GM08714 (cell line): ENCODE data around the gene EIF2B2.

Experiments used
- H3K4me3 ChIP-seq: fragments of 200-500 bp; sonication (Bioruptor generic); 2 replicates; pipeline ENCODE4 v1.5.1; 2014; ENCODE audit warnings: mild to moderate bottlenecking, low read length, inconsistent platforms
- ZNF274 ChIP-seq: IDR thresholded peaks from 2 replicates; pipeline ENCODE4 v1.6.1; 2012; ENCODE audit warnings: mild to moderate bottlenecking, low read depth, low read length

EIF2B2 gene

DNA sequence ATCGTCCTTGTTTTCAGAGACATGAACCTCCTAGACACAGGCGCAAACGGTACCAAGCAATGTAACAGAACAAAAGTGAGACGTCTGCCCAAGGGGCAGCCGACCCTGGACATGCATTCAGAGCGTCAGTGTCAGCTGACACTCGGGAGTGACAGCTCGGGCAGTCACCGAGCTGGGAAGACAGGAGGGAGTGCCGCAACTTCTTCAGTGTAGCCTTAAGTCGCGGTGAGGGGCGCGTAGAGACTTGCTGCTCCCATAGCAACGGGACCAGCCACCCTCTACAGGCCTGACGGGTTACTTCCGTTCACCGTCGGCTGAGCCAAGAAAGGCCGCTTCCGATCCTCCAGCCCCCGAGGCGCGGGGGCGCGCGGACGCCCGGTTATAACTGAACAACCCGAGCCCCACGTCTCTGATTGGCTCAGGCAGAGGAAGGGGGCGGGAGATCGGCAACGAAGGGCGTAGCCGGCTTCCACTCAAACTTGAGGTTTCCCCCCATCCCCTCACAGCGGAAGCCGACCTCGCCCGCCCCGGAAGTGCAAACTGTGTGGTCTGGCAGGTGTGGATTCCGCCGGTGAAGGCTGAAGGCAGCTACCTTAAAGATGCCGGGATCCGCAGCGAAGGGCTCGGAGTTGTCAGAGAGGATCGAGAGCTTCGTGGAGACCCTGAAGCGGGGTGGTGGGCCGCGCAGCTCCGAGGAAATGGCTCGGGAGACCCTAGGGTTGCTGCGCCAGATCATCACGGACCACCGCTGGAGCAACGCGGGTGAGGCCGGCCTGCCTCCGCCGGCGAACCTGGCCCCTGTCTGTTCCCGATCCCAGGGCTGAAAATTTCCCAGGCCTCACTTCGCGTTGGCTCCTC is at the start of gene EIF2B2:
EIF2B2 (plus strand) TSS at position 530 of the 858 bp plus-strand sequence; CDS start at position 600, 70 bp downstream.
- TF ChIP-seq ZNF274: no peak
- H3K4me3 ChIP-seq: peak within 1 kb of the TSS; percentile 78

DNA sequence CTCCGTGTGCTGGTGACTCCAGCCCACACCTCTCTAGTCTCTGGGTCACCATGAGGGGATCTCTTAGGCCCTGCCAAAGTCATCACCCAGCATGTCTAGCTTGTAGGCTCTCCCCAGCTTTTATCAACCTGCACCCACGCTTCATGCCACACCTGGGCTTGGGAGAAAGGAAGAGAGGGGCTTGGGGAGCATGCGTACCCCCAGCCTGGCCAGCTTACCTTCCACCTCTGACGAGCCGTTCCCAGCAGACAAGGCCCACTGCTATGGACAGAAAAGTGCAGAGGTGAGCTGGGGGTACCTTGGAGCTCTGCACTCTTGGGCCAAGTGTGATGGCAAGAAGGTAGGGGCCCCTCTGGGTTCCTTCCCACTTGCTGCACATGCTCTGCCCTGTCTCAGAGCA is 49.0 kb upstream of the EIF2B2 start:
- no peak for TF ChIP-seq ZNF274
- H3K4me3 ChIP-seq: no peak overlapping the region

DNA sequence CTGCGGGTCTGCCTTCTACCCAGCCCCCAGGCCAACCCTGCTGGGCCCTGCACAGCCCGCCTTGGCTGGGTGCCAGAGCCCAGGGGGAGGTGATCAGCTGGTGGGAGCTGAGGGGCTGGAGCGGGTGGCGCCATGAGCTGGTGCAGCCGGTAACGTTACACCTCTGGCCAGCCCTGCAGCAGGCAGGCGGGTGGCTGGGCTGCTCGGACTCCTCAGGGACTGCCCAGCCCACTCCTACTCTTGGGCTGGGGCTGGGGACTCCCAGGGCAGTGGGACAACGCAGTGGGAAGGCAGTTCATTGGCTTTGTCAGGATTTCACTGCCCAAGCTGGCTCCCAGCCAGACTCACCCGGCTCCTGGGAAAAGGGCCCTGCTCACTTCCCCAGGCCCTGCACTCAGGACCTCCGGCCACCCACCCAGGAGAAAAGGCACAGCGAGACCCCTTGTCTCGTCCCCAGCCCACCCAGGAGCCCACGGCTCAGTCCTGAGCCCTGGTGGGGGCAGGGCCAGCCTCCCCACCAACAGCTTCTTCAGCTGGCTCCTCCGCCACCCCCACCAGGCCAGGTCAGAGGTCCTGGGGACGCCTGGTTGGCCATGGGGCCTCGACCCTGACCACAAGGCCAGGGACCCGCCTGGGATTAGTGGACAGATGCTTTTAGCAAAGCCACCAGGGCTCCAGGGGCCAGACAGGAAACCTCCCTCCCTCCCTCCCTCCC is 48.3 kb upstream of the EIF2B2 start:
- TF ChIP-seq ZNF274: no peak
- H3K4me3 ChIP-seq: no peak overlapping the region

DNA sequence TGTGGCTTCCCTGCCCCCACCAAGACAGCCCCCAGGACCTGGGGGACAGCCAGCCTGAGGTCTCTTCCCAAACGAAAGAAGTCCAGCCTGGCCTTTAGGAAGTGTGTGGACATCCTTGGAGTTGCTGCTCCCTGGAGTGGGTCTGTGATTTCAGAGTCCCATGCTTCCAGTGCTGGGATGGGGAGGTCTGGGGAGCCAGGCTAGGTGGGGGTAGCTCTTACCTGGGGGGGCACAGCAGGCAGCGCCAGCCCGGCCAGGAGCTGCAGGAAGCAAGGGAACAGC is 47.8 kb upstream of the EIF2B2 start:
- TF ChIP-seq ZNF274: no peak
- H3K4me3 ChIP-seq: peak overlapping the region; percentile 36; the same call in 1 of the 2 replicates

DNA sequence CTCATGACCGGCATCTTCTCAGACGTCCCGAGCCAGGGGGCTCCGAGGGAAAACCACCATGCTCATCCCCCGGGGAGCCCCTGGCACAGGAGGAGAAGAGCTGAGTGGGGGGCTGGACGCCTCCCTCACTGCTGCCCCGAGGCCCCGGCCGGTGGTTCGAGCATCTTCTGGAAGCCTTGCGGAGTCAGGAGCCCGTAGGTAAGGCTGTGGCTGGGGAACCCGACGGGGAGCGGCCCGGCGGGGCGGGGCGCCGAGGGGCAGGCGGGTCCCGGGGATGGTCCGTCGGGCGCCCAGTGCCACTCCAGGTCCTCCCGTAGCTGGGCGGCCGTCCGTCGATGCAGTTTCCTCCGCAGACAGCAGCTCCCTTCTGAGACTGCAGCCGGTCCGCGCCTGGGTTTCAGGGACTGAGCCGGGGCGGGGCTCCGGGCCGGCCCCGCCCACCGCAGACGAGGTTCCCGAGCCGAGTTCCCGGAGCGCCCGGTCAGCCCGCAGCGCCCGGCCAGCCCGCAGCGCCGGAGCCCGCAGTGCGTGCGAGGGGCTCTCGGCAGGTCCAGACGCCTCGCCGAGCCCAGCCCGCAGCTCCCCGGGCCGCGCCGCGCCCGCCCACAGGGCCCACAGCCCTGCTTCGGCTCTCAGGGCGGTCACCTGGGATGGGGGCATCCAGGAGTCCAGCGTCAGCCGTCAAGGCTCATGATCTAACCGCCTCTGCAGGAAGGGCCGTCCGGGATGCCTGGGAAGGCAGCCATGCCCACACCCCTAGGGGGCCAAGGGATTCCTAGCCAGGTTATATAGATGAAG is 47.3 kb upstream of the EIF2B2 start, which contains the start of gene PGF:
PGF (minus strand) TSS at position 369 of the 798 bp plus-strand sequence; CDS start at position 14, 355 bp downstream.
- peak within 1 kb of the TSS; percentile 36; the same call in 1 of the 2 replicates for H3K4me3 ChIP-seq
- TF ChIP-seq ZNF274: no peak

DNA sequence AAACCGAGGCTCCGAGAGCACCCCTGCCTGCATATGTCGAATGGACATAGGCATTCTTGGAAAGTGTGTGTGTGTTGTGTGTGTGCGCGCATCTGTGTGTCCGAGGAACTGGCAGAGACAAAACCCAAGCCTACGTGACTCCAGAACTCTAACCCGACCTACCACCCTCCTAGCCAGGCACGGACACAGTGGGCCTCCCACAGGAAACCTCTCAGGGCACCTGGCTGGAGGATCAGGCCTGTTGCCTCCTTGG is 46.8 kb upstream of the EIF2B2 start:
- H3K4me3 ChIP-seq: no peak overlapping the region
- no peak for TF ChIP-seq ZNF274

DNA sequence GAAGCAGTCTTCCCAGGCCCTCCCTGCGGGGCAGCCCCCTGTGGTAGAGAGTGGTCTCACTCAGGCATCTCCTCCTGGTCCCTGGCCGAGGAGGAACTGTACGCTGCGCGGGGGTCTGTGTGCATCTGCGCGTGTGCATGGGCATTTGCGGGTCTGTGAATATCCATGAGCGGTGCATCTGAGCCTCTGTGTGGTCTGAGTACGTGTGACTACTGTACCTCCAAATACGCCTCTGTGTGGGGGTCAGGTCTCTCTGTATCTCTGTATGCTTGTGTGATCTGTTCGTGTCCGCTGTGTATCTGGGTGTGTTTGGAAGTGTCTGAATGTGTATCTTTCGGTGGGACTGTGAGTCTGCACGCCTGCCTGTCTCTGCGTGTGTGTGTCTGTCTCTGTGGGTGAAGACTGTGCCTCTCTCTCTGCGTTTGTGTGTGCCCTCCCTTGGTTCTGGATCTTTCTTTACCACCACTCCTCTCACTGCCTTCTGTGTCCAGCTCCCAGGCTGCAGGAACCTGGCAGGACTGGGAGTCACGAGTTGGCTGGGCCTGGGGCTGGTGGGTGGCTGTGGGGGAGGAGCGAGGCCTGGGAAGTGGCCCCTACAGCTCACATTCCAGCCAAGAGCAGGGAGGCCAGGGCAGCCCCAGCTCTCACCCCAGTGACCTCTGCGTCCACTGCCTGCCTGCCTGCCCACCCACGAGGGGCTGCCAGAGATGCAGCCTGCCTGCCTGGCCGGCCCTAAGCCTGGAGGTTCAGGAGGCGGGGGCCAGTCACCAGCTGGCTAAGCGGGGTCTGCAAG is 46.2 kb upstream of the EIF2B2 start:
- H3K4me3 ChIP-seq: no peak overlapping the region
- TF ChIP-seq ZNF274: no peak

DNA sequence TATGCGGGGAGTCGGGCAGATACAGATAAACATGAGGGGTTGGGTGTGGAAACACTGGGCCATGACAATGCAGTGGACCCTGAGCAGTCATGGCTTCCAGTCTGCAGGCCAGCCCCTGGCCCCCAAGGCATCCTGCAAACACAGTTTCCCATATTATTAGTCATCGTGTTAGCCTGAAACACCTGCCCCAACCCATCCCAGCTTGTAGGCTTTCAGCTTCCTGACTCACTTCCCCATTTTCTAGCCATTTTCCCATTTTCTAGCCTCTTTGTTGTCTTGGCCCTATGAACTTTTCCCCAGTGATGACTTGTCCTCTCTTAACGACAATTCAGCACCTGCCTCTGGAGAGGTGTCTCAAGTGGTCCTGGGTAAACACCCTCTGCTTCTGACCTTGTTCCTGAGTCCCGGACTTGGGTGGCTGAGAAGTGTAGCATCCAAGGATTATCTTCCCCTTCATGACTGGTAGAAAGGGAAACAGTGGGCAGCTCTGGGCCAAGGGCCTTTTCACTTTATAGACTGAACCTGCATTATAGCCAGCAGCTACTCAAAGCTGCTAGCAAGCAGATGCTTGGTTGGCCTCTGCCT is 43.0 kb upstream of the EIF2B2 start:
- H3K4me3 ChIP-seq: no peak overlapping the region

DNA sequence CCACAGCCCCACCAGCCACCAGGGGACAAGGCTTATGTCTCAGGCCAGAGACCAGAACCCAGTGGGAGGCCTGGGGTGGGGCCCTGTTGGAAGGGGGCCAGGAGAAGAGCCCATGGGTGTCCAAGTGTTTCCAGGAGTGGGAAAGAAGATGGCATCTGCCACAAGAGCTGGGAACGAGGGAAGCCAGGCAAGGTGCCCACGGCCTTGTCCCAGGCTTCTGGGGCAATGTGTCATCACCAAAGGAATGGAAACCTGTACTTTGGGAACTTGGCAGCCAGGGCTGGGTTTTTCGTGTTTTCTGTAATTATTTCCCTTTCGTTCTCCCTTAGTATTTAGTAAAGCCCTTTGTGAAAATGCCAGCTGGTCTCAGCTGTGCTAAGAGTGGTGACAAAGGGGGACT is 42.0 kb upstream of the EIF2B2 start:
- no peak for TF ChIP-seq ZNF274
- no peak overlapping the region for H3K4me3 ChIP-seq

More for the DNA sequence above, 43.0 kb upstream of the EIF2B2 start:
- no peak for TF ChIP-seq ZNF274

DNA sequence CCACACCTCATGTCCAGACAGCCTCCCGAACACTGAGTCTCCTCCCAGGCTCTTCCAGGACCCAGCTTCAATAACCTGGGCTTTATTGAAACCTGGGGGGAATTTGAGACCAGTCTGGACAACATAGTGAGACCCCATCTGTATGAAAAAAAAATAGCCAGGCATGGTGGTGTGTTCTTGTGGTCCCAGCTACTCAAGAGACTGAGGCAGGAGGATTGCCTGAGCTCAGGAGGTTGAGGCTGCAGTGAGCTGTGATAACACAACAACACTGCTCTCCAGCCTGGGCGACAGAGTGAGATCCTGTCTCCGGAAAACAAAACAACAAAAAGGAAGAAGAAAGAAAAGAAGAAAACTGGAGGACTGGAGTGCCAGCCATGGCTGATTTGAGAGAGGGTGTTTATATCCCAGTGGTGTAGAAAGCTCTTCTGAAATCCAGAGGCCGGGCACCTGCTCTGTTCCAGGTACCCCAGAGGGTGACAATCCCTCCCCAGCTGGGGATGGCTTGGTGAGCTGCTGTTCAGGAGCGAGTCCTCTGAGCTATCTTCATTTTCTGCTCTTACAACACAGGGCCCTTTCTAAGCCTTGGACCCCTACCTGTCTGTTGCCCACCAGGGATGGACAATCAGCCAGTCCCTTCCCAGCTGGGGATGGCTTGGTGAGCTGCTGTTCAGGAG is 41.3 kb upstream of the EIF2B2 start:
- H3K4me3 ChIP-seq: no peak overlapping the region
- TF ChIP-seq ZNF274: no peak

DNA sequence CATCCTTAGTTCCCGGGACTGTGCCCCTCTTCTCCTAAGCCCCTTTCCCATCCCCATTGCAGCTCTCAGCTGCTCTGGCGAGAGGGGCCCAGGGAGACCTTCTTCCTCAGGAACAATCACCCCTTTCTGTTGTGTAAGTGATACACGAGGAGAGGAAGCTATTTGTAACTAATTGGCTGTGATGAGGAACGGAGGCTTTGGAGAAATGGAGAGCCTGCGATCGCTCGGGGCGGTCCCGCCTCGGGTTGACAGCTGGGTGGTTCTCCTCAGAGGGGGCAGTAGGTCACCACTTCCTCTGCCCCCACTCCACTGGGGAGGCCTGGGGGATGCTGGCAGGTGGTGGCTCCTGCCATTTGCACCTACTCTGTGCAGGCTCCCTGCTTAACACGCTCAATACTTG is 40.7 kb upstream of the EIF2B2 start:
- no peak for TF ChIP-seq ZNF274
- H3K4me3 ChIP-seq: no peak overlapping the region

DNA sequence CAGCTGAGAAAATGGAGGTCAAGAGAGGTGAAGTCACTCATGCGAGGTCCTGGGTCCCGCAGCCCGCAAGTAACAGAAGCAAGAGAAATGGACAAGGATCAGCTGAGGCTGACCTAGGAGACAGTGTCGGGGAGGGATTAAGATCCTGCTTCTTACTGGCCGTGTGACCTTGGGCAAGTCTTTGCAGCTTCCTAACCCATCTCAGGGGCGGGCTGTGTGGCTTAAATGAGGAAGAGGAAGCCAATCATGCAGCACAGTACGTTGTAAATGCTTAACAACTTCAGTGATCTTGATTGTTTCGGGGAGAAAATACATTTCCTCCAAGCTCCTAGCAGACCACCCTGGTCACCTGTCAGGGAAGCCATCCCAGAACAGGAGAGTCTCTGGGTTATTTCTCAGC is 40.2 kb upstream of the EIF2B2 start:
- no peak overlapping the region for H3K4me3 ChIP-seq
- no peak for TF ChIP-seq ZNF274

DNA sequence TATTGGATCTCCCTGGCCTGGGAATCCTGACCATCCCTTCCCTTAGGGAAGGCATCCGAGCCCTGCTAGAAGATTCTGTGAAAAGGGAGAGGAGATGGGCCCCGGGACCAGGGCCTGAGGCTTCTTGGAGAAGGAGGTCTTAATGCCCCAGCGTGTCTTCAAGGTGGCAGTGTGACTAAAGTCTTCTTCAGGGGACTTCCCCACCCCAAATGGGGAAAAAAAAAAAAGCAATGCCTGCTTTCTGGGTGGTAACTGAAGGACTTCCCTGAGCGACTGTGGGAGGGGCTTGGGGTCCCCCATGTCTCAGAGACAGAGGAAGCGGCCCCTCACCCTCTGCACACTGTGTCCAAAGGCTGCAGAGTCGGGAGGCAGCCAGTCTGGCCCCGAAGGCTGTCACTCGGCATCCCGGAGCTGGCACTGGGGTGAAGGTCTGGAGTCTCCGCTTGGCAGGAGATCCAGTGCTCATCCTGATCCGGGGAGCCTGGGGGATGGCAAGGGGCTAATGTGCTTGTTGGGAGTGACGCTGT is 39.5 kb upstream of the EIF2B2 start:
- TF ChIP-seq ZNF274: no peak
- no peak overlapping the region for H3K4me3 ChIP-seq
